Activated naive CD8-positive, alpha-beta T cell treated with anti-CD3 and anti-CD28 coated beads, Interleukin-2, amount 50 U/mL, for 16 hours (primary cell): Measurements from ENCODE around the gene NCKAP1.

Source experiments
- DNase-seq: peaks from one replicate; pipeline ENCODE4 v3.0.0-alpha.2; 2020; ENCODE audit warnings: low read depth, low spot score

Gene NCKAP1

DNA sequence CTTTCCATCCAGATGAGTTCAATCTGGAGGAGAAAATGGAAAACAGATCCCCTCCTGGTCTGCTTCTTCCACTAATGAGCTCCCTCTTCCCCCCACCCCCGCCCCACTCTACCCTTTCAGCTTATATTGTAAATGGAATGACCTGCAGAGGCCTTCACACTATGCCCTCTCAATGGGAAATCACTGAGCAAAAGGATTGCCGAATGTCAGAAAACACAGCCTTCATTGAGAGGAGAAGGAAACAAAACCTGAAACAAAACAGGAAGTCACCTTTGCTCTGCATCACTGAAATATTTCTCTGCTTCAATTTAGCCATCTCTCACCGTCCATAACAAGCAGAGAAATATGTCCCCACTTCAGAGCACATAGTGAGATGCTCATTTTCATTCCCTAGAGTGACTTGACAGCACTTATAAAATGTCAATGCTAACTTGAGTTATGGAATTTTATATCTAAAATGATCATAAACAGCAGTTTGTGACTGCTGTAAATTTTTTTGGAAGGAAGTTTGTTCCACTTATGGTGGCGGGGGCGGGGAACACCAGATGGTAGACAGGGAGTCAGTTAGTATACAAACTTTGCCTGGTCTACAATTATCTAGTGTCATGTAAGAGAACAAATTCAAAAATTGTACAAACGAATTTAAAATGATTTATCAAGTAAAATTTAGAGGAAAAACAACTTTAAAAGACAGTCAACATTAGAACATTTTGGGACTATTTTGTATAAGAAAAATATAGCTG, 170.0 kb downstream of the NCKAP1 start:
- no peak for DNase-seq

DNA sequence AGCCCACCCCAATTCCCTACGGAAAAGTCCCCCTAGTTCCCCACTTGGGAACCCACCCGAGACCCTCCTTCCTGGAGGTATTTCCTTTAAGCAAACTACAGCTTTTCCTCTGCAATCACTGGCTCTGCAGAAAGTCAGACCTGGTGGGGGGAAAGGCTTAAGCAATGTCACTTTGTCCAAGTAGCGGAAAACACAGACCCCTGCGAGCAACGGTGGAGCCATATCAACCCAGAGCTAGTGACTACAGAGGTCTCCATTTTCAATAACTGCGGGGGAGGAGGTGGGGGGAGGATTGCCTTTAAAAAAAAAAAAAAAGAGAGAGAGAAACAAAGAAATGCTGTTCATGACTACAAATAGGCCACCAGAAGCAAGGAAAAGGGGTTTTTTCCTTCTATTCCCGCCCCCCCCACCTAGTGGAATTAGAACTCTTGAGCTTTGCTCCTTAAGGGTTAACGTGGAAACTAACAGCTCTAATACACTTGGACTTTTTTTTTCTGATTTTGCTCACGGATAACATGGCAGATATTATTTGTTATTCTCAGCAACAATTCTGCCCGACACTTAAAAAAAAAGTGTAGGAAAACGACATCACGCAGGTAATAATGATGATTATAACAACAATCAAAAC, 170.7 kb downstream of the NCKAP1 start:
- DNase-seq = no peak

DNA sequence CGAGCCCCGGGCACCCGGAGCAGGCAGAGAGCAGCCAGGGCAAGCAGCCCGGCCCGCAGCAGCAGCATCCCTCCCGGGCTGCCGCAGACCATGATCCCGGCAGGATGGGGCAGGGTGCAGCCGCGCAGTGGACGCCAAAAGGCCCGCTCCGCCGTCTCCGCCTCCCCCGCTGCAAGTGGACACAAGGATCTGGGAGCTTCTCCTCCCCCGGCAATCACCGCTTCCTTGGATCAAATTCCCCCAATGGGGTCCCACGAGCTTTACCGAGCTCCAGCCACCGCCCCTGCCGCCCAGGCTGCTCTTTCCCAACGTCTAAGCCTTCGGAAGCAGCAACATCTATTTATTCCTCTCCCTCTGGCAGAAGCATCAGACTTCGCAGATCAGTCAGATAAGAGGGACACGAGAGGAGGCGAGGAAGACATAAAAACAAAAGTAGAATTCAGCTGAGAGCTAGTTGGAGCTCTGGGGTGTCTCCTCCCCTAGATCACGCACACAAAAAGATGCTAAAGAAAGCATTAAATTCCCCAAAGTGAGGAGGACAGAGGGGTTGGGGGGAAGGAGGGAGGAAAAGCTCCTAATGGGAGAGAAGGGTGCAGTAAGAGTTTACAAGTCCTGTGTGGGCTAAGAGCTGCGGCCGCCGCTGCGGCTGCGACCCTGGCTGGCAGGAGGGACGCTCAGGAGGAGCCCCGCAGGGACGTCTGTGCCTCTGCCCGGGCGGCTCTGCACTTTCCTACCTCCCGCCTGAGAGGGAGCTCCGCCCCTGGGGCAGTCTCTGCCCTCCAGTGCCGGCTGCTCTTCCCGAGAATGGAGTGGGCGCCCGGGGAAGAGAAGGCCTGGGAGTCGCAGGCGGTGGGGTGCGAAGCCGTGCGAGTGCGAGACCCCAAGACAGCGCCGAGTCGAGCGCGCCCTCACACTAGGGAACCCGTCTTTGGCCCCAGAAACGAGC, 171.5 kb downstream of the NCKAP1 start, which contains the start of gene FRZB:
Gene FRZB, minus strand, starts transcription at position 177 of the 946 bp plus-strand sequence. Its CDS starts 85 bp downstream, at position 92.
- no peak for DNase-seq

GRCh38 chr2:182866095-182866460, 172.2 kb downstream of the NCKAP1 start:
- no peak for DNase-seq

DNA sequence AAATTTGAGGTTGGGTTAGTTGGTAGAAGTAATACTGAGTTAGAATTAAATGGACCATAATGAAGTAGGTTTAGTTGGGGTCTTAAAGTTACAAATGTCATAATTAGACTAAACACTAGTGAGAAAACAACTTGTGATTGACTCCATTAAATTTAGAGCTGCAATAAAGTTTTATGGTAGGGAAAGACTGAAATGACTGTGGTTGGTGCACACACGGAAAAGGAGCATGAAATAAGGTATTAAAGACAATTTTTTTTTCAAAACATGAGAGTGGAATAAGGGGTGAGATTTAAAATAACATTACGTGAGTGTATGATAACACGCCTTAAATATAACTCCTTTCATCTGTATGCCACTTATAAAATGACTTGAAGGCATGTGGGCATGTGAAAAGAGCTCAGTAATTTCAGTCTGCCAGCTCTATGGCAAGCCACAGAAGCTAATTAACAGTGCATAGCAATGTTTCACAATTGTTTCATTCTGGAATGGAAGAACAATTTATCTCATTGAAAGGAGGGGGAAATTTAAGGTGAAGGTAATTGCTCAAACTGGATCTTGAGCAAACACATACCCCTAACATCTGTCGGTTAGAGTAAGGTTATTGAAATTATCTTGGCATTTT, 173.2 kb downstream of the NCKAP1 start:
- DNase-seq = no peak

- DNase-seq = no peak
These were observed 174.6 kb downstream of the NCKAP1 start for GRCh38 chr2:182863642-182864041.

DNA sequence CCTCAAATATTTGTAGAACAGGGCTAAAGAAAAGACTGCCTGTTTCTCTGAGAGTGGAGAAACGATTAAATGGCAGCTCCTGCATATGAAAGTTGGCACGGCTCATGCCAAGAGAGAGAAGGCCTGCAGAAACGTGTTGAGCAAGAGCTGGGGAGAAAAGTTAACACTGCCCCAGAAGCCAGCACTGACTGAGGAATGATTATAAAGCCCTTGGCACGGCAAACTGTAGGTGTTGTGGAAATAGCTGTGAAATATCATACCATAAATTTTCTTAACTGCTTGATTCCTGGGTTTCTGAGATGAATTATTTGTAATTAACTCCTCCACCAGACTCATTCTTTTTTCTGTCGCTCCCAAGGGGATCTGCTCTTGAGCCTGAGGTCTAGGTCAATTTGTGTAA, 176.2 kb downstream of the NCKAP1 start:
- DNase-seq = no peak

DNA sequence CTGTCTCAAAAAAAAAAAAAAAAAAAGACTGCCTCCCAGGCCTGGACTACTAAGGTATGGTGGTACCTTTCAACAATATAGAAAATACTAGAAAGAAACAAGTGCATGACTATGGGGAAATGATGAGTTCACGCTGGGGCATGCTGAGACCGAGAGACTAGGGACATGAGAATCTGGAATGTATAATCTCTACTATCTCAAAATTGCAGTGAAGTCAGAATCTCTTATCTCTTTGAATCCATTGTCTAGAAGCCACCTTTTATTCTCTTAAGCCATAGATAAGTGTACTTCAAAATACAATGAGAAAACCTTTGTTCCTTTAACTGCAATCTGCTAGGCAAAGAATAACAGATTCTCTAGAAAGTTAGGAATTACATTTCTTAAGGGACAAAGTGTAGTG, 177.4 kb downstream of the NCKAP1 start:
- DNase-seq = no peak
